ENCODE measurements around the gene PLEKHG3.

Gene PLEKHG3

GRCh38 chr14:64775081-64775777 is 71.0 kb downstream of the PLEKHG3 start:
- in situ Hi-C loops (cut with HindIII; ENCODE audit: low sequenced_read_pairs): loop anchor here (25.0 kb wide), 1 partner anchor 112 kb away; the partner anchor contains the start of gene SPTB

DNA sequence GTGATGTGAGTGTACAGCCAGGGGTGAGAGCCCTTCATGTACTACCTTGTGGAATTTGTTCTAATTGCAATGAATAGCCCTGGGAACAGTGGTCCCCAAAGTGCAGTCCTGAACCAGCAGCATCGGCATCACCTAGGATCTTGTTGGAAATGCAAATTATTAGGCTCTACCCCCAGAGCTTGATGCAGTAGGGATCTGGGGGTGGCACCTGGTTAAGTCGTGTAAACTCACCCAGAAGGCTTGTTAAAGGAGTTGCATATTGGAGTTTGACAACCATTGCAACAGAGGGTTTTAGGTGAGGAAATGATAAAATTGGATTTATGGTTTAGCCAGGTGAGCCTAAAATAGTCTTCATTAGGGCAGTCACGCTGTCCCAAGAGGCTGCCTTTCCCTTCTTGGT is 73.2 kb downstream of the PLEKHG3 start:
- in situ Hi-C loops (cut with HindIII; ENCODE audit: low sequenced_read_pairs): loop anchor here (25.0 kb wide), 1 partner anchor 110 kb away; the partner anchor contains the start of gene SPTB

- in situ Hi-C loops (cut with HindIII; ENCODE audit: low sequenced_read_pairs): loop anchor here (25.0 kb wide), 1 partner anchor 109 kb away; the partner anchor contains the start of gene SPTB
Observed at GRCh38 chr14:64778104-64778754, 74.0 kb downstream of the PLEKHG3 start.

GRCh38 chr14:64779472-64779871 is 75.2 kb downstream of the PLEKHG3 start:
- in situ Hi-C loops (cut with HindIII; ENCODE audit: low sequenced_read_pairs): loop anchor here (25.0 kb wide), 1 partner anchor 108 kb away; the partner anchor contains the start of gene SPTB

DNA sequence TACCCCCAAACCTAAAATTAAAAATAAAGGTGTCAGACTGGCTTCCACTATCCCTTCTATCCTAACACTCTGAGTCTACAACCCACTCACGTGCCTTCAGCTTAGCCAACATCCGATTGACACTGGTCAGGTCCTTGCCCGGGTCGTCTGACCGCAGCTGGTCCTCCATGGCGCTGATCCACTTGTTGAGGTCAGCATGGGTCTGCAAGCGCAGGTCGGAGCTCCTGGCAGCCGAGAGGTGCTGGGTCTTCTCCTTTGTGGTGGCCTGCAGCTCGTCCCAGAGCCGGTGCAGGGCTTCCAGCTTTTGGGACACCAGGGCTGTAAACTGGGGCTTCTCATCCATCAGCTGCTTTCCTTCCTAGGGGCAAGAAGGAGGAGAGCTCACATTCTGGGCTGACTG is 78.0 kb downstream of the PLEKHG3 start:
- in situ Hi-C loops (cut with HindIII; ENCODE audit: low sequenced_read_pairs): loop anchor here (25.0 kb wide), 1 partner anchor 105 kb away; the partner anchor contains the start of gene SPTB

DNA sequence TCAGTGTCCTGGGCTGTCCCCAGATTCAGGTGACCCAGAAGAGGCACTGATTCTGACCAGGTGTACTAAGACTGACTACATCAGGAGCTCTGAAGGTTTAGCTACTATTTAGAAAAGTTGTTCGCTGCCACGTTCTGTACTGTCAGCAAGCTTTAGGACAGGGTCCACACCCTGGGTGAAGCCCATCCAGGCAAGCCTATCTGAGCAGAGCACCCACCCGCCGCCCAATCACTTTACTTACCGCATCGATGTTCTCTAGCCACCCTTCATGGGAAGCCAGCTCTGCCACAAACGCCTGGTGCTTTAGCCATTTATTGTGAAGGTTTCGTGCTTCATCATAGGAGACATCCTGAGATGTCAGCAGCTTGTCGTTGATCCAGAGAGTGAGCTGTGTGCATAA is 79.8 kb downstream of the PLEKHG3 start:
- in situ Hi-C loops (cut with HindIII; ENCODE audit: low sequenced_read_pairs): loop anchor here (25.0 kb wide), 1 partner anchor 103 kb away; the partner anchor contains the start of gene SPTB

DNA sequence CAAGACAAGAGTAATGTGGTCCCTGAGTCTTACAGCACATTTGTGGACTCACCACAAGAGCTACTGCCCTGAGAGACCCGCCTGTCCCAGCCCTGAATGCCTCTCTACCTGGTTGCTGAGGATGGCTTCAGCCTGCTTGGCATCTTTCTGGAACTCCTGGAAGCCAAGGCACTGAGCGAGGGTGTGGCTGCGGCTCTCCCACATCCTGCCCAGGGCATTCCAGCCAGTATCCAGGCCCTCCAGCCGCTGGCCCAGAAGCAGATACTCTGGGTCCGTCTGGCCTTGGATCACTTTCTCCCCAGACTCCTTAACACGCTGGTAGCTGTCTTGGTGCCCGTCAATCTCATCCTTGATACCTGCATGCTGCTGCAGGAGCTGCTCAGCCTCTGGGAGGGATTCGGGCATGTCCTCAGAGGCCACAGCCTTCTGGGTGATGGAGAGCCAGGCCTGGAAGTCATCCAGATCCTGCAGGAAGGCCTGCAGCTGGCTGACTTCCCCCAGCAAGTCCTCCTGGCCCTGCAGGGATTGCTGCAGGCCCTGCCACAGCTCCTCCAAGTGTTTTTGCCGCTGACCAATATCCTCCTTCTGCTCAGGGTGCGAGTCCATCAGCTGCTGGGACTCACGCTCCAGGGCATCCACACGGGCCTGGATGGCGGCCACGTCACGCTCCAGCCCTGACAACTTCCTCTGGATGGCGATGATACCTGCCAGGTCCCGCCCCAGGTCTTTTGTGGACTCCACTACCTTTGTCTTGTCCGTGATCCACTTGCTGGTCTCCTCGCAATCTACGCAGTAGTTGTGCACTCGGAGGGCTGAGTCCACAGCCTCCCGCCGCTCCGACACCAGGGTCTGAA is 82.3 kb downstream of the PLEKHG3 start:
- in situ Hi-C loops (cut with HindIII; ENCODE audit: low sequenced_read_pairs): loop anchor here (25.0 kb wide), 1 partner anchor 101 kb away; the partner anchor contains the start of gene SPTB

DNA sequence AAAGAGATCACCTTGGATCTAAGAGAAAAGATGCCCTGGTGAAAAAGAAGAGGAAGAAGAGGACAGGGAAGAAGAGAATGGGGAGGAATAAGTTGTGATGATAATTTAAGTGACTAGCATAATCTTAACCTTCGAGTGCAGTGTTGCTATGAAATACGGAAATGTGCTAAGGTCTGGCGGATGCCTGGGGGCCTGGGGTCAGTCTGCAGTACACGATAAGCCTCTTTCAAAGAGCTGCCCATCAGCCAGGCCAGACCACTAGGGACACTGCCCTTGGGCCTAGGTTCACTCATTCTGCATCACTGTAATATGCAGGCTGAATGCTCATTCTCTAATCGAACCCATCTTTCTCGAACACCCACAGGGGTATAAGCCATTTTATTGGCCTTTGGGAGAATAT is 83.4 kb downstream of the PLEKHG3 start:
- in situ Hi-C loops (cut with HindIII; ENCODE audit: low sequenced_read_pairs): loop anchor here (25.0 kb wide), 1 partner anchor 100 kb away; the partner anchor contains the start of gene SPTB

DNA sequence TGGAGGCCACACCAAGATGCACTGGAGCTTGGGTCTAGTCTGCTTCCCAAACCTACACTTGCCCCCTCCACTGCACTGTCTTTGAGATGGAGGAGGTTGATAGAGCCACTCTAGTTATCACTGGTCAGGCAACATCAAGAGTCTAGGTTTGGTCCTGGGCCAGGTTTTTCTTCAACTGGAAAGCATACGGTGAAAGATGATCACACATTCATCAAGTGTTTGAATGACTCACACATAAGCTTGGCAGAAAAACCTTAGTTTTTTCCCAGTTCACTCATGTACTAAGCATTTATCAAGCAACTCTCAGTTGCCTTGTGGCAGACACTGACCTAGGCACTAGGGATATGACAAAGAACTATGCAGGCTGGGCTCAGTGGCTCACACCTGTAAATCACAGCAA is 84.5 kb downstream of the PLEKHG3 start:
- in situ Hi-C loops (cut with HindIII; ENCODE audit: low sequenced_read_pairs): loop anchor here (25.0 kb wide), 1 partner anchor 99 kb away; the partner anchor contains the start of gene SPTB

DNA sequence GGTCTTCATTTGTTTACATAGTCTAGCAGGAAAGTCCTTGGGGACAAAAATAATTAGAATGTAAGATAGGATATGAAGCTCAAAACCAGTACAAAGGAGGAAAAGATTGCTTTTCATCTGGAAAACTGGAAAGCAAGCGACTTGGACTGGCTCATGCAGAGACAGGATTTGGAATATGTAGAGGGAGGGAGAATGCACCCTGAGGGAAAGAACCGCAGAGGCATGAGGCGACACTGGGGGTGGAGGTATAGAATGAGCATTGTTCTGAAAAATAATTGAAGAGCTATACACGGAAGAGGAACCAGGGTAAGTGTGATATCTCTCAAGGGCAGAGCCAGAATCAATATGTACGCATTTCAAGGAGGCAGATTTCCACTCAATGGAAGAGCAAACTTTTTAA is 85.5 kb downstream of the PLEKHG3 start:
- in situ Hi-C loops (cut with HindIII; ENCODE audit: low sequenced_read_pairs): loop anchor here (25.0 kb wide), 1 partner anchor 98 kb away; the partner anchor contains the start of gene SPTB

- in situ Hi-C loops (cut with HindIII; ENCODE audit: low sequenced_read_pairs): loop anchor here (25.0 kb wide), 1 partner anchor 97 kb away; the partner anchor contains the start of gene SPTB
Observed at GRCh38 chr14:64790478-64790877, 86.3 kb downstream of the PLEKHG3 start.

DNA sequence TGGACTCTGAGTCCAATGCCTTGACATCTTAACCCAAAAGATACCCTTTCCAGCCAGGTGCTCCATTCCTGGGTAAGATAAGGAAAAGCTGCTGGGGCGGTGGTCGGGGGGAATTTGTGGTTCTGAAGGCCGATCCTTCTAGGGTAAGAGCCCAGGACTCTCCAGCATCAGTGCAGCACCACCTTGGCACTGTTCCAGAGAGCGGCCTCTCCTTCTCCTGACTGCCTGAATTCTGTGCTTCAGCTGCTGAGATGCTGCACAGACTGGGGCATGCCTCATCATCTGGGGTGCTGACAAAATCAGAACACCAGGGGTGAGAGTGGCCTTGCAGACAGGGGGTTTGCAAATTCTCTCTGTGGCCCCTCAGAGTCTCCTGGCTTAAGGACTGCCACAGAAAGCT is 88.0 kb downstream of the PLEKHG3 start:
- in situ Hi-C loops (cut with HindIII; ENCODE audit: low sequenced_read_pairs): loop anchor here (25.0 kb wide), 1 partner anchor 95 kb away; the partner anchor contains the start of gene SPTB

DNA sequence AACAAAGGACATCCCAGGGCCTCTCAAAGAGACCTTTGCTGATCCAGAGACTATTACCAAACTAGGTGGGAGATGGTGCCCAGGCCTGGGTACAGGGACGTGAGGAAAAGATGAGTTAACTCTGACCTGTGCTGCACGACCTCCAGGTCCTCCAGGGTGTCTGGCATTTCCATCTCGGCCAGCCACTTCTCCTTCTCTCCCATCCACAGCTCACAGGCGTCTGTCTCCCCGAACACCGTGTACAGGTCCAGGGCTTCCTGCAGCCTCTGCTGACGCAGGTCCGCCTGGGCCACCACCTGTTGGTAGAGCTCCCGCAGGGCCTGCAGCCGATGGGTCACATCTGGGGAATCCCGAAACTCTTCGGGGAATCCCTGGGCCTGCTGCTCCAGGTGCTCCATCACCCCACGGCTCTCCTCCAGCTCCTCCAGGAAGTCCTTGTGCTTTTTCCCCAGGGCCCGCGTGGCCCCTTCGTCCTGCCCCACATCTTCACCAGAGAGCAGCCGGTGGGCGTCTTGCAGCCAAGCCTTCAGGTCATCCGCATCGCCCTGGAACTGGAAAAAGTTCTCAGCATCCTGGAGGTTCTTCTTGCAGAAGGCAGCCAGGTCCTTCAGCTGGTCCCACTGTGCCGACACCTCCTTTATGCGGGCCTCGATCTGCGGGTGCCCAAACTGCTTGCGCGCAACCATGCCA is 88.8 kb downstream of the PLEKHG3 start:
- in situ Hi-C loops (cut with HindIII; ENCODE audit: low sequenced_read_pairs): loop anchor here (25.0 kb wide), 1 partner anchor 94 kb away; the partner anchor contains the start of gene SPTB

DNA sequence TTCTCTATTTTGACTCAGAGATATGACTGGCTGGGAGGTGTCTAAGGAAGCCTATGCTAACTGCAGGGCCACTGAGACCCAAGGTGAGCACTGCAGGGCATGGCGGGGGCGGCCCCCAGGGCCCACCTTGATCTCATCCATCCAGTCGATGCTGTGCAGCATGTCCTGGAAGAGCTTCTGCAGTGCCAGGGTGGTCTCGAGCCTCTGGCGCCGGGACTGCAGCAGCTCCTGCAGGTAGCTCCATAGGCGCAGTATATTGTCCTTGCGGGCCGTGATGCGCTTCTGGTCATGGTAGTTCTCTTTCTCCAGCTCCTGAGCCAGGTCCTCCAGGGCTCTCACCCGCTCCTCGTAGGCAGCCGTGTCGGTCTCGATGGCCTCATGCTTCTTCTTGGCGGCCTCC is 91.0 kb downstream of the PLEKHG3 start:
- in situ Hi-C loops (cut with HindIII; ENCODE audit: low sequenced_read_pairs): loop anchor here (25.0 kb wide), 1 partner anchor 92 kb away; the partner anchor contains the start of gene SPTB

DNA sequence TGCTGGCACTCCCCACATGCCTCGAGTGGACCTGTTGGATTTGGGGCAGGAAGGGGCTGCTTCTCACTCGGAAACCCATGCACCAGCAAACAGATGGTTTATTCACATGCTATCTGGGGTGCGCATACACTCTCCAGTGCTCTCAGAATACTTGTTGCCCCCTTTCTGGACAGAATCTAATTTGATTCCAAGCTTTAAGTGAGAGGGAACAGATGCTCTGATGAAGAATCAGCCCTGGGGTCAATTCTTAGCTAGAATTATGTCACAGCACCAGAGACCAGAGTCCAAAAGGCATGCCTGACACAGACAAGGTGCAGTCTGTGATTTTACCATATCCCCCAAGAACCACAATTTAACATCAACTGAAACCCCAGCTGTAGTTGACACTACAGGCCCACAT is 91.7 kb downstream of the PLEKHG3 start:
- in situ Hi-C loops (cut with HindIII; ENCODE audit: low sequenced_read_pairs): loop anchor here (25.0 kb wide), 1 partner anchor 91 kb away; the partner anchor contains the start of gene SPTB

- in situ Hi-C loops (cut with HindIII; ENCODE audit: low sequenced_read_pairs): loop anchor here (25.0 kb wide), 1 partner anchor 91 kb away; the partner anchor contains the start of gene SPTB
Observed at GRCh38 chr14:64796369-64796768, 92.1 kb downstream of the PLEKHG3 start.

DNA sequence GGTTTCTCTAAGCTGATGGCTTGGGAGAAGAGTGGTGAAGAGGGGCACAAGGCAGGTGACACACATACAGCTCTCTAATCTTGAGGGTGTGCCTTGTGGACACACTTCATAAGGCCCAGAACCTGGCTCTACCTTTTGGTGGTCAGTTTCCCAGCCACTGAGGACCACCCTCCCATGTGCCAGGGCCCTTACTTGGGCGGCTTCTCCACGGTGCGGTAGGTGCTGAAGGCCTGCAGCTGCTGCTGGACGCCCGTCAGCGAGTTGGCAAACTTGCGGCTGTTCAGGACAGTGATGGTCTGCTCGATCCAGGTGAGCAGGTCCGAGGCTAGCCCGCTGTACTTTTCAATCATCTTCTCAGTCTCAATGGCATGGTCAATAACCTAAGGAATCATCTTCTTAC is 95.3 kb downstream of the PLEKHG3 start:
- in situ Hi-C loops (cut with HindIII; ENCODE audit: low sequenced_read_pairs): loop anchor here (25.0 kb wide), 1 partner anchor 88 kb away; the partner anchor contains the start of gene SPTB

All from DLD1 (cell line).